ENCODE data around the gene FARS2. TPM values are rescaled to one million over a fixed set of nuclear protein-coding genes. Genes with fewer than 3 reads are reported as not detected.

FARS2 gene
- total RNA-seq, 1 experiment from 2014 or later = 13.8 TPM

DNA sequence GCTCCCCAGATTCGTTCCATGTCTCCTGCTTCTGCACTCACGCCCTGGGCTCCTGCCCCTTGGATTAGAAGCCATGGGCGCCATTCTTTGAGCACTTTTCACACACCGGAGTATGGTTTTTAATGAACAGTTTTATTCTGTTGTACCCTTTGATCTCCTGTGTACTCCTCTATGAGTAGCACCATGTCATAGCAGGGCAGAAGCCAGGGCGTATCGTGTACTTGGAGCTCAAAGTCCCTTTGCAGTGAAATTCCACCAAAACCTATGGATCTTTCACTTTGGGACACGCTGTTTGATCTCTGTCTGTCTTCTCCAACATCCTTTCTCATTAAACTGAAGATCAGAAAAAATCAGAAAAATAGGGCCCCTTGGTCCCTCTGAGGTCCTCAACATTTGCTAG, 470.1 kb downstream of the FARS2 start:
- Histone ChIP-seq H4K20me1 (ENCODE audit: insufficient read depth) (no peaks in the 10 kb centered on the region), H3K27me3 (ENCODE audit: insufficient read depth, low read length) (no peaks in the 10 kb centered on the region), H3K9ac (ENCODE audit: low read length) (no peak overlapping the region), H3K79me2 (ENCODE audit: insufficient read depth, low read length) (no peaks in the 10 kb centered on the region), H3K4me3 (replicated peaks in 1 of 2; ENCODE audit: low read depth in 1 of 2, low read length in 2 of 2) (no peak overlapping the region), H3K9me3 (ENCODE audit: control insufficient read depth in 1 of 2, insufficient read depth in 1 of 2, low read depth in 1 of 2, low read length in 2 of 2) (no peaks in the 10 kb centered on the region), H3K27ac (ENCODE audit: low read depth, low read length) (no peak overlapping the region), H2AFZ (ENCODE audit: low read depth, low read length, poor library complexity, severe bottlenecking) (no peak overlapping the region), H3K4me1 (ENCODE audit: control insufficient read depth in 1 of 2, insufficient read depth in 2 of 2, low read length in 2 of 2) (peaks cover 0 to 5% of the 10 kb centered on the region in 2 experiments; a peak in 1 of 4 replicates), H3K9me2 (ENCODE audit: insufficient read depth) (no peaks in the 10 kb centered on the region), H3K4me2 (ENCODE audit: low read length) (no peak overlapping the region), H3K36me3 (ENCODE audit: control insufficient read depth in 1 of 2, insufficient read depth in 2 of 2, low read length in 2 of 2) (no peaks in the 10 kb centered on the region)
- ATAC-seq = no peak
- ChIA-PET POLR2A (no interaction called here), CTCF (no interaction called here), RAD21 (ENCODE audit: low non-redundant PET in 1 of 2, low total read pairs in 2 of 2, uncharacterized antibody in 2 of 2, unreplicated experiment in 2 of 2) (no interaction called here)
- no TSS peak for BruUV-seq (replicated peaks)
- DNase-seq (ENCODE audit: low read depth, low spot score) = no peak
- intact Hi-C loops (cut with micrococcal nuclease) = no loop called here
- no peak for TF ChIP-seq CEBPB (IDR thresholded peaks at IDR 0.05; ENCODE audit: low read depth)
- TF ChIP-seq, protein P1, sequence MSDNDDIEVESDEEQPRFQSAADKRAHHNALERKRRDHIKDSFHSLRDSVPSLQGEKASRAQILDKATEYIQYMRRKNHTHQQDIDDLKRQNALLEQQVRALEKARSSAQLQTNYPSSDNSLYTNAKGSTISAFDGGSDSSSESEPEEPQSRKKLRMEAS (IDR thresholded peaks at IDR 0.05) = no peak
- no peak for TF ChIP-seq EZH2phosphoT487 (IDR thresholded peaks at IDR 0.05; ENCODE audit: borderline replicate concordance)
- TF ChIP-seq SIN3A (IDR thresholded peaks at IDR 0.05; ENCODE audit: low read depth) = no peak
- TF ChIP-seq SP1 (IDR thresholded peaks at IDR 0.05; ENCODE audit: low read depth) = no peak
- no peak for TF ChIP-seq POLR2A (IDR thresholded peaks at IDR 0.05; ENCODE audit: borderline replicate concordance, extremely low read depth, insufficient read depth, insufficient read length)
- TF ChIP-seq CBX3 (IDR thresholded peaks at IDR 0.05; ENCODE audit: low read depth) = no peak
- TF ChIP-seq ELF1 (IDR thresholded peaks at IDR 0.05; ENCODE audit: borderline replicate concordance, low read depth) = no peak
- TF ChIP-seq JUND (IDR thresholded peaks at IDR 0.05) = no peak
- TF ChIP-seq YY1 (IDR thresholded peaks at IDR 0.05; ENCODE audit: extremely low read depth, insufficient replicate concordance, low read depth, low read length) = no peak
- TF ChIP-seq, protein P2, sequence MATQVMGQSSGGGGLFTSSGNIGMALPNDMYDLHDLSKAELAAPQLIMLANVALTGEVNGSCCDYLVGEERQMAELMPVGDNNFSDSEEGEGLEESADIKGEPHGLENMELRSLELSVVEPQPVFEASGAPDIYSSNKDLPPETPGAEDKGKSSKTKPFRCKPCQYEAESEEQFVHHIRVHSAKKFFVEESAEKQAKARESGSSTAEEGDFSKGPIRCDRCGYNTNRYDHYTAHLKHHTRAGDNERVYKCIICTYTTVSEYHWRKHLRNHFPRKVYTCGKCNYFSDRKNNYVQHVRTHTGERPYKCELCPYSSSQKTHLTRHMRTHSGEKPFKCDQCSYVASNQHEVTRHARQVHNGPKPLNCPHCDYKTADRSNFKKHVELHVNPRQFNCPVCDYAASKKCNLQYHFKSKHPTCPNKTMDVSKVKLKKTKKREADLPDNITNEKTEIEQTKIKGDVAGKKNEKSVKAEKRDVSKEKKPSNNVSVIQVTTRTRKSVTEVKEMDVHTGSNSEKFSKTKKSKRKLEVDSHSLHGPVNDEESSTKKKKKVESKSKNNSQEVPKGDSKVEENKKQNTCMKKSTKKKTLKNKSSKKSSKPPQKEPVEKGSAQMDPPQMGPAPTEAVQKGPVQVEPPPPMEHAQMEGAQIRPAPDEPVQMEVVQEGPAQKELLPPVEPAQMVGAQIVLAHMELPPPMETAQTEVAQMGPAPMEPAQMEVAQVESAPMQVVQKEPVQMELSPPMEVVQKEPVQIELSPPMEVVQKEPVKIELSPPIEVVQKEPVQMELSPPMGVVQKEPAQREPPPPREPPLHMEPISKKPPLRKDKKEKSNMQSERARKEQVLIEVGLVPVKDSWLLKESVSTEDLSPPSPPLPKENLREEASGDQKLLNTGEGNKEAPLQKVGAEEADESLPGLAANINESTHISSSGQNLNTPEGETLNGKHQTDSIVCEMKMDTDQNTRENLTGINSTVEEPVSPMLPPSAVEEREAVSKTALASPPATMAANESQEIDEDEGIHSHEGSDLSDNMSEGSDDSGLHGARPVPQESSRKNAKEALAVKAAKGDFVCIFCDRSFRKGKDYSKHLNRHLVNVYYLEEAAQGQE (IDR thresholded peaks at IDR 0.05; ENCODE audit: low read depth) = no peak
- TF ChIP-seq EZH2 (IDR thresholded peaks at IDR 0.05) = no peak
- TF ChIP-seq POLR2AphosphoS5 (IDR thresholded peaks at IDR 0.05; ENCODE audit: low read depth, low read length) = no peak
- no peak for TF ChIP-seq FOSL1 (IDR thresholded peaks at IDR 0.05; ENCODE audit: low read depth)

Data from HCT116 (cell line).